CD4-positive, alpha-beta T cell treated with Interleukin-15 for 1 hour (primary cell): ENCODE measurements around the gene KCNK6.

ENCODE experiments used
- DNase-seq: peaks from one replicate; pipeline ENCODE4 v3.0.0-alpha.2; 2020

The KCNK6 gene

DNA sequence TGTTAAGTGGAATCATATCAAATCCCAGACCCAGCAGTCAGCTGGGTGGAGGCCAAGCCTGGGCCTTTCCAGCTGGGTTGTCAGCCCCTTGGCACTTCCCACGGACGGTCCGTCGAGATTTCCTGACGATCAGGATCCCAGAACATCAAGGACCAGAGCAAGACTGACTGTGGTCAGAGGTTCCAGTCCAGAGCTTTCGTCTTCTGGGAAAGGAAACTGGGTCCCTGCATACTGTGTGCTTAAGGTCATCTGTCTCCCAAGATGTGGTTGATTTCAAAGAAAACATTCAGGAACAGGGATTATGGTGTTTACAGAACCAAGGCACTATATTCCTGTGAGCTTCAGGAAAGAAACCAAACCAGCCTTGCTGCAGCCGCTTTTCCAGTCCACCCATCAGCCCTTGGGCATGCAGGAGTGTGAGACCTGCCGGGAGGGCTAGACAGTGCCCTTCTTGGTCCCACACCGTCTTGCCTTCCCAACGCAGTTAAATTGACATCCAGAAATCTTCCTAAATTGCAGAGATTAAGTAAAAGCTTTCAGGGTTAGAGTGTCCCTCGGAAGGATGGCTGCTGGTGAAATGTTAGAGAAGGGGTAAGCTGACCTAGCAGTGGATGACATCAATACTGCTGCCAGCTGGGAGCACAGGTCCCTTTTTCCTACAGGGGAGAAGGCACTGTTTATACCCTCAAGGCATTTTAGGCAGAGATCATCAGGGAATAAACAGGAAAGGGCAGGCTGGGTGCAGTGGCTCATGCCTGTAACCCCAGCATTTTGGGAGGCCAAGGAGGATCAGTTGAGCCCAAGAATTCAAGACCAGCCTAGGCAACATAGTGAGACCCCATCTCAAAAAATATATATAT lies 20.6 kb upstream of the KCNK6 start:
- DNase-seq, result no peak

- no peak for DNase-seq
Observed at GRCh38 chr19:38303517-38304351, 15.9 kb upstream of the KCNK6 start, which contains the start of gene C19orf33. Gene C19orf33, plus strand, starts transcription at chr19:38304251. Its CDS starts 11 bp downstream, at chr19:38304262.

DNA sequence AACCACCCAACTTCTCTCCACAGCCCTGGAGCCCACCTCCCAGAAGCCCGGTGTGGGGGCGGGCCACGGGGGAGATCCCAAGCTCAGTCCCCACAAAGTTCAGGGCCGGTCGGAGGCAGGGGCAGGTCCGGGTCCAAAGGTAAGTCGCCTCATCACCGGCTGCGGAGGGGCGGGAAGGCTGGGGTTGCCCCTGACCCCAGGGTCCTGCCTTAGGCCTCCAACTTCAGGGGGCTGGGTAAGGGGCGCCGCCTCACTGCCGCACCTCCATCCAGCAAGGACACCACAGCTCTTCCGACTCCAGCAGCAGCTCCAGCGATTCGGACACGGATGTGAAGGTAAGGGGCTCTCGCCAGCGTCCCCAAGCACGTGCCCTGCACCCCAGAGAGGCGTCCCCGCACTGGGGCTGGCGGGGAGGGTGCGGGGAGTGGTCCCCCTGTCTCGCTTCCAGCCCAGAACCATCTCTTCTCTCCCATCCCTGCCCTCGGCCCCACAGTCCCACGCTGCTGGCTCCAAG lies 15.2 kb upstream of the KCNK6 start:
- DNase-seq, result no peak

DNA sequence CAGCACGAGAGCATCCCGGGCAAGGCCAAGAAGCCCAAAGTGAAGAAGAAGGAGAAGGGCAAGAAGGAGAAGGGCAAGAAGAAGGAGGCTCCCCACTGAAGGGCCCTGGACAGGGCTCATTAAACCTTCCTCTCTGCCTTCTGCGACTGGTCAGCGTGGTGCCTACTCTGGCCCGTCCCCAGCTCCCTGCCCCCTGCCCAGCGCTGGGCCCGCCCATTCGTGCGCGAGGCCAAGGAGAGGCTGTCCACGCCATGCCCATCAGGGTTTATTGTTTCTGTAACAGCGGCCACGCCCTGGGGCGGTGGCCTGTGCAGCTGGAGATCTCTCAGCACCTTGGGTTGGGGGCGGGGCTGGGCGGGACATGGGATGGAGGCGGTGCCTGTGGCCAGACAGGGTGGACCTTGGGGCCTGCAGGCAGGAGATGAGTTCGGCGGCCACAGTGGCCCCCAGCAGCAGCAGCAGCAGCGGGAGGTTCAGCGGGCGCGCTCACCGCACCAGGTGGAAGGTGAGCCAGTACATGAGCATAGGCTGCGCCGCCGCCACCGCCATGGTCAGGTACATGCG lies 14.7 kb upstream of the KCNK6 start:
- no peak for DNase-seq

DNA sequence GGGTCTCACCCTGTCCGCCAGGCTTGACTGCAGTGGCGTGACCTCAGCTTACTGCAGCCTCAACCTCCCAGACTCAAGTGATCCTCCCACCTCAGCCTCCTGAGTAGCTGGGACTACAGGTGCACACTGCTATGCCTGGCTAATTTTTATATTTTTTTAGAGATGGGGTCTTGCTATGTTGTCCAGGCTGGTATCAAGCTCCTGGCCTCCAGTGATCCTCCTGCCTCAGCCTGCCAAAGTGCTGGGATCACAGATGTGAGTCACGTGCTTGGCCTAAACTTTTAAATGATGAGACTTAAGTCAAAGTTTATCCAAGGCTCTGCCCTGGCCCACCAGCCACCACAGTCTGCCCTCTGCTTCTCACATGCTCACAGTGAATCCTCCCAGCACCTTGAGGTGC lies 13.4 kb upstream of the KCNK6 start:
- no peak for DNase-seq

GRCh38 chr19:38307076-38307475 lies 12.6 kb upstream of the KCNK6 start:
- DNase-seq, result no peak

DNA sequence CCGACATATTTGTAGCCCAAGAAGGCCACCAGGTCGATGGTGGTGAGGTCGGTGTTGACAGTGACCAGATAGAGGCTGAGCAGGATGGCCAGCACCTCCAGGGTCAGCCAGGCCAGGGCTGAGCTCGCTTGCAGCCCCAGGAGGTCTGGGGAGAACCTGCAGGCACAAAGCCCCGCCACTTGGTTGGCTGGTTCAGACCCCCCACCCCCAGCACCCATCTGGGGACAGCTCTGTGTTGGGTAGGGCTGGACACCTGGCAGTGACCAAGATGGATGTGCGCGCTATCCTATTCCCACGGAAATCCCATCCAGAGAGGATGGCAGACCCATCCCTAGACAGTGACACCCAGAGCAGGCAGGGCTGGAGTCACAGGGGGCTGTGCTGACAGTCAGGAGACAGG lies 12.0 kb upstream of the KCNK6 start:
- no peak for DNase-seq

DNA sequence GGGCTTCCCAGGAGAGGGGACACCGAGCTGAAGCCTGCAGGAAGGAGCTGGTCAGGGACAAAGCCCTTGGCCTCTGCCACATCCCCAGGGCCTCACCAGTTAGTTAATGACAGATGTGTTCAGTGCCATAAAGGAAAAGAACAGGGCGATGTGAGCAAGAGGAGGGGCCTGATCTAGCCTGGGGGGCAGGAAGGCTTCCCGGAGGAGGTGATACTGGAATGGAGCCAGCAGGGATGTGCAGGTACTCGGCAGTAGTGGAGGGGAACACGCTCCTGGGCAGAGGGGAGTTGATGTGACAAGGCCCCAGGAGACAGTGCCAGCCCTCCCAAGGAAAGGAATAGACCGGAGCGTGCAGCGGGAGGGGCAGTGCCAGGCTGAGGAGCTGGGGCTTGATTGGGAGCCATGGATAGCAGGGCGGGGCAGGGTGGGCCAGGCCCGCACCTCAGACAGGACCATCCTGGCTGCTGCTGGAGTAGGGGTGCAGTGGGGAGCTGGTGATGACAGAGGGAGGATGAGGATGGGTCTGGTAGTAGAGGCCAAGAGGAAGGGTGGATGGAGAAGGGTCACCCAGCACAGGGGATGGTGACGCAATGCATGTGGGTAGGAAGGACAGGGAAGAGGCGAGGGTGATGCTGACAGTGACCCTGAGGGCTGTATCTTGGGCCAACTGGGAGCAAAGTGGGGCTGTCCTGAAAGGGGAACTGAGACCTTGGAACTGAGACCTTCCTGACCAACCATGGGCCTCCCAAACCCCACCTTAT lies 11.5 kb upstream of the KCNK6 start:
- DNase-seq, result no peak

DNA sequence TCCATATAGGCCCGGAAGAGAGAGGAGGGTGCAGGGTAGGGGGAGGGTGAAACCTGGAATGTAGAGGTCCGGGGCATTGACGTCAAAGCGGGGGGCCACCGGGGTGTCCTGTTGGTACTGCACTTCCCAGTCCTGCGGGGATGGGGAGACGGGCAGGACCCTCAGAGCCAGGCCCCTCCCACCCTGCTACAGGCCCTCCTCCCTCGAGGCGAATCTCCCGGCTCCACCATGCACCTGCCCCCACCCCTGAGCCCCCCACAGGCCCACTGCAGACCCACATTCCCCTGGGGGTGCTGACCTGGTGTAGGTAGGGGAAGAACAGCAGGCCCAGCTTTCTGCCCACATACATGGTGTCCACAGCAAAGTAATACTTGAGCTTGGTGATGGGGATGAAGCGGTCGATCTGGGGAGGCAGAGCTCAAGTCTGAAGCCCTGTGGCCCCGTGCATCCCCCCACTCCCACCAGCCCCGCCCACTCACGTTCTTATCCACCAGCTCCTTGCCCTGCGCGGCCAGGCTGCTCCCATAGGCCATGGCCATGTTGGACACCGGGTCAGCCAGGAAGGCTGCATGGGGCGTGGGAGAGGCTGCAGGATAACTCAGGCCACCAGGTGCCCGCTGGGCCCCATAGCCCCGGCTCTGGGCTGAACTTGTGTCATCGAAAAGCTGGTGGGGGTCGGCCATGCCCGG lies 10.6 kb upstream of the KCNK6 start:
- DNase-seq, result no peak

DNA sequence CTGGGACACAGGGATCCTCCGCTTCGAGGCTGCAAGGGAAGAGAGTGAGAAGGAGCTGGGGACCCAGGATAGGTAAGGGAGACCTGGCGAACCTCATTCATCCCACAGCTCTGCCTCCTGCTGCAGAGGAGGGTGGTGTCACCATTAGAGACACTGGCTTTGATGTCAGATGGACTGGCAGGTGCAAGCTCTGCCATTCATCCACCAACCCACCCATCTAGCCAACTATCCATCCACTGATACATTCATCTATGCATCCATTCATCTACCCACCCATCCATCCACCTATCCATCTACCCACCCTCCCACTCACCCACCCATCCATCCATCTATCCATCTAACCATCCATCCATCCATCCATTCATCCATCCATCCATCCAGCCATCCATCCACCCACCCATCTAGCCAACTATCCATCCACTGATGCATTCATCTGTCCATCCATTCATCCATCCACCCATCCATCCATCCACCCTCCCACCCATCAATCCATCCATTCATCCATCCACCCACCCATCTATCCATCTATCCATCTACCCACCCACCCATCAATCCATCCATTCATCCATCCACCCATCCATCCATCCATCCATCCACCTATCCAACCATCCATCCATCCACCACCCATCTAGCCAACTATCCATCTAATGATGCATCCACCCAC lies 9.9 kb upstream of the KCNK6 start:
- no peak for DNase-seq

- no peak for DNase-seq
Observed at GRCh38 chr19:38310279-38310670, 9.4 kb upstream of the KCNK6 start.

- DNase-seq, result no peak
Observed at GRCh38 chr19:38310986-38311385, 8.7 kb upstream of the KCNK6 start.

- peak; percentile 97 for DNase-seq
Observed at GRCh38 chr19:38315657-38316476, 3.8 kb upstream of the KCNK6 start, which contains the start of gene YIF1B. Gene YIF1B, minus strand, starts transcription at chr19:38315947. Its CDS starts 30 bp downstream, at chr19:38315917.

GRCh38 chr19:38316477-38317067 lies 3.1 kb upstream of the KCNK6 start:
- no peak for DNase-seq

- peak; percentile 53 for DNase-seq
Observed at GRCh38 chr19:38317104-38317612, 2.5 kb upstream of the KCNK6 start.

DNA sequence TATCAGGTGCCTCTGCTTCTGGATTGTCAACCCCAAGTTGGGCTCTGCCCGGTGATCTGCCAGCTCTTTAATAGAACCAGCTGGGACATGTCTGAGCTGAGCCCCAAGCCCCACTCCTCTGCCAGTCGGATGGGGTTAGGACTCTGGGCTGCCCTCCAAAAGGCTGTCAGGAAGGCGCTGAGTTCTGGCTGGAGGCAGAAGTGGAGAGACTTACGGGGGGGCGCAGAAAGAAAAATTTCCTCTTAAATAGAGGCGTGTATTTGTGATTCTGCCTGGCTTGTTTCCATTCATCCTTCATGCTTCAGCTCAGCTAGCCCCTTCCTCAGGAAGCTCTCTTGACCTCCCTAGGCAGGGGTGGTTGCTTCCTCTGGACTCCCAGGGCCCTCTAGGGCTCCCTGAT lies 985 bp upstream of the KCNK6 start:
- DNase-seq, result no peak

DNA sequence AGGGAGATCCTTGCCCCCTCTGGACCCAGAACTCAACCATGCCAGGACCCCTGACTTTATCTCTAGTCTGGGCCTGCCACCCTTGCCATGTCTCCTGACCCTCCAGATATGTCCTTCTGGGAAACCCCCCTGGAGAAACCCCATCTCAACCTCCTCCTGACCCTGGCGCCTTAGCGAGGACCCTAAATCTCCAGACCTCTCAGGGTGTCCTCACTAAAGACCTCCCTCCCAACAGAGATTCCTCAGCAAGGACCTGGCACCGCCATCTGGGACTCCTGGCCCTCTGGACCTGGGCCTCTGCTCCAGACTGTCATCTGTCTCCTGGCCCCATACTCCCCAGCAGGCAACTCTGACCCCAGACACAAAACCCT lies 1.3 kb downstream of the KCNK6 start:
- no peak for DNase-seq

DNA sequence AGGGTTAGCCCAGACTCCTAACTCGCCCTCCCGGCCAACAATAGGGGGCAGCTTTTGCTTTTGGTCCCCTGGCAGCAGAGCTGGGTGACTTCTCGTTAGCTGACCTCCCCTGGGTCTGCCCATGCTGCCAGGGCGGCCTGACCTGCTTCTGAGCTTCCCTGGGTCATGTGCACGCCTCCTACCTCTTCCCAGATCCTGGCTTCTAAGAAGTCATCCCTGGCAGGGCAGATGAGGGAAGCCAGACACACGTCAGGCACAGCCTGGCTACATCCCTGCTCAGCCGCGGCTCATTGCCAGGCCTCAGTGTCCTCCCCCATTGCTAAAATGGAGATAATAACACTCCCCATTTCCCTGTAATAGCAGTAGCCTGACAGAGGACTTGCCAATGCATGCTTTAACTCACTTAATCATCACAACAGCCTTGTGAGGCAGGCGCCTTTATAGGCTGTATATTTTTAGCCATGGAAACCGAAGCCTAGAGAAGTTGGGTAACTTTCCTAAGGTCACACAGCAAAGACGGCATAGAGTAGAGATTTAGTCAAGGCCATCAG lies 2.1 kb downstream of the KCNK6 start:
- no peak for DNase-seq

DNA sequence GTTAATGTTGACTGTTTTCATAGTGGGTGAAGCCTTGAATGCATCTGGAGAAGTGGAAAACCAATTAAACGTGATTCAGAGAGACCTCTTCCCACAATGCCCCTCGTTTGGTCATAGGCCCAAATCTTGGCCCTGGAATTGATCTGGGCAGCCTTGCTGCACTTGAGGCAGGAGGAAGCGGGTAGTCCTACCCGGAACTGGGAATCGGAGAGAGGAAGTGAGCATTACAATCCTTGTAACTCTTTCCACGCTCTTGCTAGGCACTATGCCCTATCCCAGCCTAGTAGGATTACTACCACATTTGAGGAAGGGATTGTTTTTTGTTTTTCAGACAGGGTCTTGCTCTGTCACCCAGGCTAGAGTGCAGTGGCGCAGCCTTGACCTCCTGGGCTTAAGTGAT lies 3.6 kb downstream of the KCNK6 start:
- no peak for DNase-seq

GRCh38 chr19:38324431-38324830 lies 4.8 kb downstream of the KCNK6 start:
- no peak for DNase-seq
